ENCODE data around the gene RPL5. TPM values are rescaled to one million over a fixed set of nuclear protein-coding genes. Genes with fewer than 3 reads are reported as not detected.

The RPL5 gene
- total and polyA plus RNA-seq, 2 of the 8 experiments (the other 6 are each of a cell fraction or from before 2014, with no cell fraction given), result 1,506 to 2,034 TPM

- no peak for TF ChIP-seq GABPA (IDR thresholded peaks at IDR 0.05; ENCODE audit: borderline replicate concordance, insufficient read depth, low read length)
- TF ChIP-seq EP300 (IDR thresholded peaks at IDR 0.05; ENCODE audit: borderline replicate concordance in 1 of 2, low read depth in 2 of 2, low read length in 2 of 2), result no peak
- no peak for TF ChIP-seq POU5F1 (IDR thresholded peaks at IDR 0.05; ENCODE audit: low read depth, low read length)
Observed at GRCh38 chr1:92857817-92858216, 26.0 kb downstream of the RPL5 start (continued).
